Right atrium auricular region (tissue), 2 donors: ENCODE measurements around the gene BTNL2. TPM values are rescaled to one million over a fixed set of nuclear protein-coding genes. Genes with fewer than 3 reads are reported as not detected.

ENCODE experiments used
- DNase-seq: peaks from one replicate; pipeline ENCODE4 v3.0.0-alpha.2; 2019; ENCODE audit warnings: low spot score
- H3K27ac ChIP-seq, 2 donors: fragments of 200-600 bp; sonication (generic); 1 replicate in 1 of 2; 2 replicates in 1 of 2; pipeline ENCODE4 v1.5.1; 2016 to 2019
- H3K27me3 ChIP-seq, 2 donors: fragments of 200-600 bp; sonication (generic); one replicate each; pipeline versions ENCODE4 v1.5.1 to v1.6.0; 2017 to 2019
- H3K36me3 ChIP-seq: fragments of 200-600 bp; sonication (generic); one replicate; pipeline ENCODE4 v1.5.1; 2016
- H3K4me1 ChIP-seq, 2 donors: fragments of 200-600 bp; sonication (generic); one replicate each; pipeline versions ENCODE4 v1.5.1 to v1.6.0; 2017 to 2019
- H3K4me3 ChIP-seq, 2 donors: fragments of 200-600 bp; sonication (generic); 1 replicate in 1 of 2; 2 replicates in 1 of 2; pipeline ENCODE4 v1.5.1; 2017 to 2019; ENCODE audit warnings: mild to moderate bottlenecking in 1 of 2, moderate library complexity in 1 of 2
- H3K9me3 ChIP-seq, 2 donors: fragments of 200-600 bp; sonication (generic); one replicate each; pipeline ENCODE4 v1.5.1; 2019
- total RNA-seq, 2 donors: library from RNA; depleted of rRNA; stranded (reverse); fragments of >200 nt; gene quantifications; one replicate each; pipeline ENCODE4 v1.1.0, GENCODE V29; 2016
- TF ChIP-seq, protein P1 (sequence below), 2 donors: fragments of 200-600 bp; sonication (generic); IDR thresholded peaks; one replicate each; pipeline ENCODE4 v1.5.1; 2019; ENCODE audit warnings: antibody characterized with exemption in 2 of 2

BTNL2 gene
- total RNA-seq, 2 donors from 2014 or later, result not detected

- Histone ChIP-seq H3K4me3 (no peak overlapping the region), H3K27ac (no peak overlapping the region), H3K9me3 (no peaks in the 10 kb centered on the region), H3K27me3 (peaks cover 0 to 10% of the 10 kb centered on the region in 2 donors), H3K4me1 (peaks cover 0 to 3% of the 10 kb centered on the region in 2 donors), H3K36me3 (no peaks in the 10 kb centered on the region)
- TF ChIP-seq, protein P1, sequence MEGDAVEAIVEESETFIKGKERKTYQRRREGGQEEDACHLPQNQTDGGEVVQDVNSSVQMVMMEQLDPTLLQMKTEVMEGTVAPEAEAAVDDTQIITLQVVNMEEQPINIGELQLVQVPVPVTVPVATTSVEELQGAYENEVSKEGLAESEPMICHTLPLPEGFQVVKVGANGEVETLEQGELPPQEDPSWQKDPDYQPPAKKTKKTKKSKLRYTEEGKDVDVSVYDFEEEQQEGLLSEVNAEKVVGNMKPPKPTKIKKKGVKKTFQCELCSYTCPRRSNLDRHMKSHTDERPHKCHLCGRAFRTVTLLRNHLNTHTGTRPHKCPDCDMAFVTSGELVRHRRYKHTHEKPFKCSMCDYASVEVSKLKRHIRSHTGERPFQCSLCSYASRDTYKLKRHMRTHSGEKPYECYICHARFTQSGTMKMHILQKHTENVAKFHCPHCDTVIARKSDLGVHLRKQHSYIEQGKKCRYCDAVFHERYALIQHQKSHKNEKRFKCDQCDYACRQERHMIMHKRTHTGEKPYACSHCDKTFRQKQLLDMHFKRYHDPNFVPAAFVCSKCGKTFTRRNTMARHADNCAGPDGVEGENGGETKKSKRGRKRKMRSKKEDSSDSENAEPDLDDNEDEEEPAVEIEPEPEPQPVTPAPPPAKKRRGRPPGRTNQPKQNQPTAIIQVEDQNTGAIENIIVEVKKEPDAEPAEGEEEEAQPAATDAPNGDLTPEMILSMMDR (IDR thresholded peaks at IDR 0.05), result peak; percentile 71 to 97
- peak; percentile 79 for DNase-seq
Observed at GRCh38 chr6:32413427-32414047, 6.6 kb upstream of the BTNL2 start.

DNA sequence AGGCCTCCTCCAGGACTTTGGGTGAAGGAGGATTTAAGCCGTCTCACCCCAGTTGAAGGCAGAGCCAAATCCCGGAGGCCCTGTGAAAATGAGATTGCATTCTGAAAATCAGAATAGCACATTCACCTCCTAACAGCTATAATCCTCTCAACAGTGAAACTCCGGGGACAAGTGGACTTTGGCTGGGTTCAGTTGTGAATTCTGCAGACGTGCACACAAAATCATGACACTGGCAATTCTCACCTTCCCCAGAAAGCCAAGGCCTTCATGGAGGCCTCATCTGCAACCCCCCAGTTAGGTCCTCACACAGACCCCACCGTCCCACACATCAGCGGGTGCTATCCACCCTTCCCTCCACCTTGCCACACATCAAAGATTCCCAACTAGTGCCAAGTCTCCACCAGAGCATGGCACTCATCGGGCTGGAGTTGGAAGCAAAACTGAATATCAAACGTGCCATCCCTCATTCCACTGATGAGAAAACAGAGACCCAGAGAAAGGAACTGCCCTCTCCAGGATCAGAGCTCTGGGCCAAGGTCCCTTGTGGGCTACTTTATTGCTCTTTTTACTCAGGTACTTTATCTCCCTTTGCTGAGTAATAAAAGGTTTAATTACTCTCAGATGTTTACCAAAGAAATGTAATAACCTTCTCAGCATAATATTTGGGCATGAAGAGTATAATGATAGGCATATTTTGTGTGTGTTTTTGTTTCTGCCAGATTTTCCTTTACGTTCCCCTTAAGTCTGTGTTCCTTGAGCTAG lies 4.8 kb upstream of the BTNL2 start:
- no peak overlapping the region for H3K27ac ChIP-seq
- DNase-seq, result no peak
- no peak overlapping the region for H3K4me3 ChIP-seq
- TF ChIP-seq, protein P1 (IDR thresholded peaks at IDR 0.05), result no peak
- peaks cover 0 to 10% of the 10 kb centered on the region in 2 donors for H3K27me3 ChIP-seq
- H3K9me3 ChIP-seq, result no peaks in the 10 kb centered on the region
- H3K36me3 ChIP-seq, result no peaks in the 10 kb centered on the region
- H3K4me1 ChIP-seq, result peaks cover 0 to 3% of the 10 kb centered on the region in 2 donors

- no peak for DNase-seq
- TF ChIP-seq, protein P1 (IDR thresholded peaks at IDR 0.05), result no peak
- H3K36me3 ChIP-seq, result no peaks in the 10 kb centered on the region
- H3K27me3 ChIP-seq, result peaks cover 0 to 3% of the 10 kb centered on the region in 2 donors
- H3K9me3 ChIP-seq, result no peaks in the 10 kb centered on the region
- no peak overlapping the region for H3K4me3 ChIP-seq
- peaks cover 0 to 3% of the 10 kb centered on the region in 2 donors for H3K4me1 ChIP-seq
- H3K27ac ChIP-seq, result no peak overlapping the region
Observed at GRCh38 chr6:32410906-32411305, 3.9 kb upstream of the BTNL2 start.

DNA sequence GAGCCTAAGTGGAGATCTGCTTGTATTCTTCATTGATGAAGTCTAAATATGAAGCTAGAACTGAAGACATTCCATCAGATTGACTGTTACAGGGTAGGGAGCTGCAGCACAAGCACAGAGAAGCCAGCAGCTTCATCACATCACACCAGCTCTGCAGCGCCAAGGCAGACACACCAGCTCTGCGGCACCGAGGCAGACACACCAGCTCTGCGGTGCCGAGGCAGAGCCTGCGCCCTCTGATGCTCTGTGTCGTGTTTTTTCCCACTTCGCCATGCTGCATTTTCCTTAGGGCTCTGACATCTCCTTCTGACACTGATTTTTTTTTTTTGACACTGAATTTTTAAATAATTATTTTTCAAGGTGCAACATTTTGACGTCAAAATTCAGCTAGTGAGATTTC lies 784 bp downstream of the BTNL2 start:
- Histone ChIP-seq H3K36me3 (no peaks in the 10 kb centered on the region), H3K4me1 (no peaks in the 10 kb centered on the region), H3K27ac (no peak overlapping the region), H3K27me3 (no peaks in the 10 kb centered on the region), H3K9me3 (no peaks in the 10 kb centered on the region), H3K4me3 (no peak overlapping the region)
- DNase-seq, result no peak
- TF ChIP-seq, protein P1 (IDR thresholded peaks at IDR 0.05), result no peak

DNA sequence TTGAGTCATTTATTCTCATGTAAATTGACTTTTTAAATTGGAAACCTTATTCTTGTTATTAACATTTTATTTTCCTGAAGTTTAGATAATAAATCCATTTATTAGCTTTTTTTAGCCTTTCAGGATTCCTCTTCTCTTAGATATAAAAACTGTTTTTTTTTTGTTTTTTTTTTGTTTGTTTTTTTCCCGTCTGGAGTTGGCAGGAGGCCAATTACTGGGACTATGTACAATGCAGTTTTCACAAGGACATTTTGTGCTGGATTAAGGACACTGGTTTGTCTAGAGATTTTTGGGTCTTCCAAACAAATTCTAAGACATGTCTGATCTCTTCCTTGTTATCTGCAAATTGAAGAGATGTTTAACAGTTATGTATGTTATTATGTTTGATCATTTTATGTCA lies 1.3 kb downstream of the BTNL2 start:
- H3K4me3 ChIP-seq, result no peak overlapping the region
- no peak overlapping the region for H3K27ac ChIP-seq
- no peaks in the 10 kb centered on the region for H3K36me3 ChIP-seq
- H3K4me1 ChIP-seq, result no peaks in the 10 kb centered on the region
- TF ChIP-seq, protein P1 (IDR thresholded peaks at IDR 0.05), result no peak
- no peaks in the 10 kb centered on the region for H3K27me3 ChIP-seq
- no peaks in the 10 kb centered on the region for H3K9me3 ChIP-seq
- no peak for DNase-seq
